SK-N-SH treated with all-trans-retinoic acid at 6 μM for 48 hours (cell line): ENCODE measurements around the gene AMFR.

Source experiments
- PATZ1 ChIP-seq: fragments of 250-450 bp; sonication (Bioruptor Pico); IDR thresholded peaks from 2 replicates; pipeline ENCODE4 v1.8.0; 2020; ENCODE audit warnings: mild to moderate bottlenecking, moderate library complexity, borderline replicate concordance
- POU6F1 ChIP-seq: fragments of 250-450 bp; sonication (Bioruptor Pico); IDR thresholded peaks from 2 replicates; pipeline ENCODE4 v1.8.0; 2021; ENCODE audit warnings: low read depth, mild to moderate bottlenecking, moderate library complexity, borderline replicate concordance
- RARB ChIP-seq: fragments of 250-450 bp; sonication (Bioruptor Pico); IDR thresholded peaks from 2 replicates; pipeline ENCODE4 v1.8.0; 2021; ENCODE audit warnings: mild to moderate bottlenecking, moderate library complexity
- TSHZ2 ChIP-seq: fragments of 250-450 bp; sonication (Bioruptor Pico); IDR thresholded peaks from 2 replicates; pipeline ENCODE4 v1.5.0; 2020; ENCODE audit warnings: mild to moderate bottlenecking, moderate library complexity

GRCh38 chr16:56349086-56349415 is 76.3 kb downstream of the AMFR start:
- TF ChIP-seq PATZ1 (CRISPR knock-in tag) (no peak), POU6F1 (no peak), TSHZ2 (no peak), RARB (CRISPR knock-in tag) (no peak)
